GM10266 (cell line): ENCODE data around the gene BAZ2B.

ENCODE experiments used
- DNase-seq: peaks from one replicate; pipeline ENCODE4 v3.0.0; 2012; ENCODE audit errors: extremely low spot score
- TF ChIP-seq, protein P1 (sequence below): IDR thresholded peaks from 2 replicates; pipeline ENCODE4 v1.5.1; 2012; ENCODE audit warnings: mild to moderate bottlenecking, low read depth; ENCODE audit not compliant: control insufficient read depth, insufficient read depth; ENCODE audit errors: missing control alignments

Gene BAZ2B

DNA sequence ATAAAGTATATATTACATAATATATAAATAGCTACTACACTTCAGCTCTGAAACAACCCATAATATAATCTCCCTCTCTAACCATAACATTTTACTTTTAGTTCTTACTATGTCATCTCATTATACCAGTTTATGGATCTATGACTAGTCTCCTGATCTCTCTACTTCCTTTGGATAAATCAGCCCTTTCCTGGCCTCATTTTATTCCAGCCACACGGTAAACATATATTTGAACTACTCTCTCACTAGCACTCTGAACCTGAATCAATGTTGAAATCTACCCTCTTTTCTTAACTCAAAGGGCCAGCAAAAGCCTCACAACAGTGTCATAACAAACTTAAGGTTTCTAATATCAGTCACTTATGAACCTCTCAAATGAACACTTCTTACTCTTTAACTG is 62.6 kb downstream of the BAZ2B start:
- no peak for DNase-seq
- TF ChIP-seq, protein P1, sequence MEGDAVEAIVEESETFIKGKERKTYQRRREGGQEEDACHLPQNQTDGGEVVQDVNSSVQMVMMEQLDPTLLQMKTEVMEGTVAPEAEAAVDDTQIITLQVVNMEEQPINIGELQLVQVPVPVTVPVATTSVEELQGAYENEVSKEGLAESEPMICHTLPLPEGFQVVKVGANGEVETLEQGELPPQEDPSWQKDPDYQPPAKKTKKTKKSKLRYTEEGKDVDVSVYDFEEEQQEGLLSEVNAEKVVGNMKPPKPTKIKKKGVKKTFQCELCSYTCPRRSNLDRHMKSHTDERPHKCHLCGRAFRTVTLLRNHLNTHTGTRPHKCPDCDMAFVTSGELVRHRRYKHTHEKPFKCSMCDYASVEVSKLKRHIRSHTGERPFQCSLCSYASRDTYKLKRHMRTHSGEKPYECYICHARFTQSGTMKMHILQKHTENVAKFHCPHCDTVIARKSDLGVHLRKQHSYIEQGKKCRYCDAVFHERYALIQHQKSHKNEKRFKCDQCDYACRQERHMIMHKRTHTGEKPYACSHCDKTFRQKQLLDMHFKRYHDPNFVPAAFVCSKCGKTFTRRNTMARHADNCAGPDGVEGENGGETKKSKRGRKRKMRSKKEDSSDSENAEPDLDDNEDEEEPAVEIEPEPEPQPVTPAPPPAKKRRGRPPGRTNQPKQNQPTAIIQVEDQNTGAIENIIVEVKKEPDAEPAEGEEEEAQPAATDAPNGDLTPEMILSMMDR, result no peak

DNA sequence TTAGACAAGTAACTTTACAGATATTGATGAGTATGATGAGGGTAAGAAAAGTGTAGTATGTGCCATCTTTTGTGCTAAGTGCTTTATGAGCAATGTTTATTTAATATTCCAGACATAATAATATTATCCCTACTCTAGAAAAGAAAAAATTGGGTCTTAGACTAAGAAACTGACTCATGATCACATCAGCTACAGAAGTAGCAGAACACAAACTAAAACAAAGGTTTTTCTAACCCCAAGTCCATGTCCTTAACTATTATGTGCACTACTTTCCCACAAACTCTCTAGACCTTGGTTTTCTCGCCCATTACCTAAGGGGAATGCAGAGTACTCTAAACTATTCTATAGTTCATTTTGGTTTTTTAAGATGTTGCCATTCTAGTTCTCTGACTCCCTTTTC is 64.5 kb downstream of the BAZ2B start:
- DNase-seq, result no peak
- TF ChIP-seq, protein P1, result no peak

DNA sequence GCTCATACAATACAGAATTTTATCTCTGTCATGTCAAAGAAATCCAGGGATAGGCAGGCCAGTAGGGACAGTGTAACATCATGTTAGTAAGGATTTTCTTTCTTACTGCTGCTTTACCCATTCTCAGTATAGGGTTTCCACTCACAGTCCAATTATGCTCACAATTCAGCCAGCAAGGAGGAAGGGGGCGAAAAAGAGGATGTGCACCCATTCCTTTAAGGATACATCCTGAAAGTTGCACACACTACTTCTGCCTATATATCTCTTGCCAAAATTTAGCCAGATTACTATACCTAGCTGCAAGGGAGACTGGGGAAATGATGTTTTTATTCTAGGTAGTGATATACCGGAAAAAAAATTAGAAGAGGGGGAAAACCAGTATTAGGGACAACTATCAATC is 66.1 kb downstream of the BAZ2B start:
- no peak for DNase-seq
- TF ChIP-seq, protein P1, result no peak

DNA sequence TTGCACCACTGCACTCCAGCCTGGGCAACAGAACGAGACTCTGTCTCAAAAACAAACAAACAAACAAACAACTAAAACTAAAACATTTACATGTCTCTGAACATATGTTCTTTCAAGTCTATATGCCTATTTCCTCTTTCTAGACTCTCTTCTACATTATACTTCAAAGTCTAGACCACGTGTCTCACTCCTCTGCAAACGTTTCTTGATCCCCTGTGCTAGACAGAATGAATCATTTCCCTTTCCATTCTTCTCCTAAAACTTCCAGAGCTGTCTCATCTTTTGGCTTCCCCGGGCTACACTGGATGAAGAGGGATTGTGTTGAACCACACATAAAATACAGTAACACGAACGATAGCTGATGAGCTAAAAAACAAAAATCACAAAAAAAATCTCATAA is 67.1 kb downstream of the BAZ2B start:
- no peak for DNase-seq
- TF ChIP-seq, protein P1, result no peak

DNA sequence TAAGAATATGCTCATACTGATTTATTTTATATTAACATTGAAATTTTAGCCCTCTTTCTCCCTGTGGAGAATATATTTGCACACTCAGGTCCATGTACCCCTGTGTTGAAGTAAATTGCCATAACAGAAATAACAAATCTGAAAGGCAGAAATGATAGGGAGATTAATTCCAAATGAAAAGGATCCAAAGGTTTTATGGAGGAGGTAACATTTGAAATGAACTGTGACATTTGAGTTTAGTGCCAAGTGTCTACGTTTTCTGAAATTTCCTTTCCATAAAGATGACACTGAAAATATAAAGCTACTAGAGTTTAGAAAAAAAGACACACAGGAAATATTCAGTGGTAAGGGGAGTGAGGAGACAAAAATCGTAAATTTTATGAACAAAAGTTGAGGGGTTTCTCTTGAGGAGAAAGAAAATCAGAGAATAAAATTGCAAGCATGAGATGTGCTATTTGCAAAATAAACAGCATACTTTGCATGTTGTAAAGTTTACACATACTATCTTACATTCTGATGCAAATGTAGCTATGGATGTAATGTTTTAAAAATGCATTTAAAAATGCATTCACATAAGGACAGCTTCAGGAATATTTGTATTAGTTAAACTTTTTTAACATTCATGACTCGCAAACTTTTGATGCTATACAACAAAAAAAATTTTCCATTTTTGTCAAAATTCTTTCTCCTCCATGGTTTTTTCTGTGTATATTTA is 69.5 kb downstream of the BAZ2B start:
- TF ChIP-seq, protein P1, result no peak

DNA sequence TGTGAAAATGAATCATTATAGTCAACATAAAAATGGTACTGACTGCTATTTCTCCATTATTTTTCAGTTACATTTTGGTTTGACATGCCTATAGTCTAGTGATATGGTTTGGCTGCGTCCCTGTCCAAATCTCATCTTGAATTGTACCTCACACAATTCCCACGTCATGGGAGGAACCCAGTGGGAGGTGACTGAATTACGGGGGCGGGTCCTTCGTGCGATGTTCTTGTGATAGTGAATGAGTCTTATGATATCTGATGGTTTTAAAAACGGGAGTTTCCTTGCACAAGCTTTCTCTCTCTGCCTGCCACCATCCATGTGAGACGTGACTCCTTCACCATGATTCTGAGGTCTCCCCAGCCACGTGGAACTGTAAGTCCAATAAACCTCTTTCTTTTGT is 70.3 kb downstream of the BAZ2B start:
- DNase-seq, result no peak
- TF ChIP-seq, protein P1, result no peak

More for the DNA sequence above, 69.5 kb downstream of the BAZ2B start:
- DNase-seq, result no peak

DNA sequence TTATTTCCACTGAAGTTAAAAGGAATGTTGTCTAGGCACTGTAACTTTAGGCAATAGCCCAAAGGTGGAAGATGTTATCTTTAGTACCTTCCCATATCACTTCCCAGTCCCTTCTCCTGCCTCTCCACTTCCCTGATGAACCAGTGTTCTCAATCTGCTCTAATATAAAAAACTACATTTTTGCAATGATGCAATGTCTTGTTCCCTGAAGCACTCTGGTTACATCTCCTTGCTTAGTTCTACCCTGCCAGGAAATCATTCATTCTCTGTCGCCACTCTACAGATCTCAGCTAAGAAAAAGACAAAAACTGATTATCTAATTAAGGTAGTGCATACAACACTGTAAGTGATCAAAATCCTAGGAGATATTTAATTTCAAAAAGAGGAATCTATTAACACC is 71.3 kb downstream of the BAZ2B start:
- no peak for DNase-seq

More for the DNA sequence above, 71.3 kb downstream of the BAZ2B start:
- TF ChIP-seq, protein P1, result no peak
